Sigmoid colon (tissue), 3 donors: ENCODE data around the gene TRIM69.

ENCODE experiments used
- CTCF ChIP-seq, 4 experiments: fragments of 450-650 bp in 3 of 4; fragments of 200-600 bp in 1 of 4; IDR thresholded peaks; one replicate each; pipeline ENCODE4 v1.5.1; 2016 to 2019; ENCODE audit warnings: antibody characterized with exemption in 4 of 4, mild to moderate bottlenecking in 3 of 4, moderate library complexity in 2 of 4
- POLR2A ChIP-seq, 2 donors: fragments of 450-650 bp; IDR thresholded peaks; one replicate each; pipeline ENCODE4 v1.6.1; 2016; ENCODE audit warnings: antibody characterized with exemption in 2 of 2, mild to moderate bottlenecking in 2 of 2, moderate library complexity in 2 of 2

GRCh38 chr15:44706946-44707636 lies 29.2 kb upstream of the TRIM69 start:
- no peak for TF ChIP-seq CTCF (IDR thresholded peaks at IDR 0.05)
- TF ChIP-seq POLR2A (IDR thresholded peaks at IDR 0.05) = no peak
